Endothelial cell of umbilical vein (primary cell): ENCODE data around the gene DYNC2H1.

Experiments
- CTCF ChIP-seq, 2 donors: IDR thresholded peaks; 1 replicate in 1 of 2; 2 replicates in 1 of 2; pipeline ENCODE4 v1.5.1; 2011; ENCODE audit warnings: low read length in 2 of 2, mild to moderate bottlenecking in 2 of 2, moderate library complexity in 2 of 2, control low read depth in 1 of 2, inconsistent platforms in 1 of 2, low read depth in 1 of 2; ENCODE audit not compliant: insufficient read depth in 1 of 2; ENCODE audit errors: extremely low read depth in 1 of 2
- MAX ChIP-seq: IDR thresholded peaks from 2 replicates; pipeline ENCODE4 v1.6.1; 2011; ENCODE audit not compliant: insufficient read depth, insufficient read length
- MYC ChIP-seq: IDR thresholded peaks from one replicate; pipeline ENCODE4 v1.6.1; 2011; ENCODE audit warnings: mild to moderate bottlenecking, low read depth, low read length
- POLR2A ChIP-seq: IDR thresholded peaks from 2 replicates; pipeline ENCODE4 v1.6.1; 2012; ENCODE audit warnings: low read depth, mild to moderate bottlenecking, control low read depth, low read length
- POLR2AphosphoS5 ChIP-seq: IDR thresholded peaks from 2 replicates; pipeline ENCODE4 v1.6.1; 2012; ENCODE audit warnings: low read depth, mild to moderate bottlenecking, control low read depth, low read length, moderate library complexity; ENCODE audit not compliant: insufficient read depth

DNA sequence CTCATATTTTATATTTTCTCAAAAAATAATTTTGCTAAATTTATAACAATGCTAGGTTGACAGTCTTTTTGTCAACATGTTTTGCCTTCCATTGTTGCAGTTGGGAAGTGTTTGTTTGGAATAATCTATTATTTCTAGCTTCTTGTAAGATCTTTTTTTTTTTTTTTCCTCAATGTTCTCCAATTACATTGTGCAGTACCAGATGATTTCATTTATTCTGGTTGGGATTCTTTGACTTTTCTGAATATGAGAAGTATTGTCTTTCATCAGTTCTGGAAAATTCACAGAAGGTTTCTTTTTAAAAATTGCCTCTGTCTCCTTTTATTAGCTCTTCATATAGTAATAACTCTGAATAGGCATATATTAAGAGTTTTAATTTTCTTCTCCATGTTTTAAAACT is 245.4 kb downstream of the DYNC2H1 start:
- no peak for TF ChIP-seq POLR2A
- no peak for TF ChIP-seq POLR2AphosphoS5
- TF ChIP-seq CTCF (IDR thresholded peaks at IDR 0.05; ENCODE audit: extremely low read depth in 1 of 2, insufficient read depth in 1 of 2, low read depth in 1 of 2, low read length in 2 of 2), result no peak
- TF ChIP-seq MAX, result no peak
- TF ChIP-seq MYC, result no peak
